ENCODE measurements around the gene CADM4.

CADM4 gene

GRCh38 chr19:43662487-43662886 is 22.8 kb upstream of the CADM4 start:
- Histone ChIP-seq H2AFZ (ENCODE audit: low read depth, low read length) (no peak overlapping the region), H3K79me1 (replicated peaks; ENCODE audit: low read length, poor library complexity, severe bottlenecking) (peaks cover 34% of the 10 kb centered on the region), H3K4me2 (ENCODE audit: low read length, poor library complexity, severe bottlenecking) (no peak overlapping the region), H3K18ac (ENCODE audit: low read depth in 1 of 2, low read length in 2 of 2) (no peak overlapping the region), H3K23ac (ENCODE audit: low read length in 2 of 2) (no peak overlapping the region), H2AK5ac (ENCODE audit: low read length, severe bottlenecking) (no peak overlapping the region), H2BK12ac (ENCODE audit: low read length in 2 of 2) (no peak overlapping the region), H4K91ac (ENCODE audit: low read length) (no peak overlapping the region), H3K4me1 (ENCODE audit: control insufficient read depth, insufficient read depth, low read depth, low read length) (peaks cover 3% of the 10 kb centered on the region), H3K9ac (ENCODE audit: low read length) (no peak overlapping the region), H3K9me3 (ENCODE audit: control insufficient read depth, low read length) (peaks cover 4% of the 10 kb centered on the region), H3K27me3 (ENCODE audit: control insufficient read depth in 1 of 2, insufficient read depth in 1 of 2, low read length in 2 of 2) (no peaks in the 10 kb centered on the region), H3K27ac (ENCODE audit: low read length, poor library complexity, severe bottlenecking) (no peak overlapping the region), H2BK120ac (ENCODE audit: low read depth, low read length) (no peak overlapping the region), H2BK5ac (ENCODE audit: low read depth, low read length, poor library complexity, severe bottlenecking) (no peak overlapping the region), H3K4ac (ENCODE audit: low read depth in 1 of 2, low read length in 2 of 2) (no peak overlapping the region), H3K4me3 (ENCODE audit: insufficient read depth in 1 of 2, low read depth in 1 of 2, low read length in 2 of 2) (no peak overlapping the region), H3K14ac (ENCODE audit: low read length in 2 of 2) (no peak overlapping the region), H3K36me3 (ENCODE audit: control insufficient read depth in 1 of 2, insufficient read depth in 2 of 2, low read depth in 1 of 2, low read length in 2 of 2) (peaks cover 68 to 96% of the 10 kb centered on the region in 2 experiments), H2BK15ac (ENCODE audit: low read depth, poor library complexity, severe bottlenecking) (no peak overlapping the region), H4K8ac (ENCODE audit: low read length) (no peak overlapping the region)
- DNase-seq: peak; percentile 34
- 96% methylated on average over 6 of the region's 6 CpGs for WGBS

- Histone ChIP-seq H3K9me3 (ENCODE audit: control insufficient read depth, low read length) (peaks cover 4% of the 10 kb centered on the region), H2AFZ (ENCODE audit: low read depth, low read length) (no peak overlapping the region), H3K18ac (ENCODE audit: low read depth in 1 of 2, low read length in 2 of 2) (no peak overlapping the region), H3K4me3 (ENCODE audit: insufficient read depth in 1 of 2, low read depth in 1 of 2, low read length in 2 of 2) (no peak overlapping the region), H3K27me3 (ENCODE audit: control insufficient read depth in 1 of 2, insufficient read depth in 1 of 2, low read length in 2 of 2) (no peaks in the 10 kb centered on the region), H3K36me3 (ENCODE audit: control insufficient read depth in 1 of 2, insufficient read depth in 2 of 2, low read depth in 1 of 2, low read length in 2 of 2) (peaks cover 72 to 95% of the 10 kb centered on the region in 2 experiments), H3K4me1 (ENCODE audit: control insufficient read depth, insufficient read depth, low read depth, low read length) (peaks cover 1% of the 10 kb centered on the region), H3K4me2 (ENCODE audit: low read length, poor library complexity, severe bottlenecking) (no peak overlapping the region), H2BK15ac (ENCODE audit: low read depth, poor library complexity, severe bottlenecking) (no peak overlapping the region), H4K91ac (ENCODE audit: low read length) (no peak overlapping the region), H3K27ac (ENCODE audit: low read length, poor library complexity, severe bottlenecking) (no peak overlapping the region), H3K23ac (ENCODE audit: low read length in 2 of 2) (no peak overlapping the region), H3K14ac (ENCODE audit: low read length in 2 of 2) (no peak overlapping the region), H2BK120ac (ENCODE audit: low read depth, low read length) (no peak overlapping the region), H2BK12ac (ENCODE audit: low read length in 2 of 2) (no peak overlapping the region), H4K8ac (ENCODE audit: low read length) (no peak overlapping the region), H2AK5ac (ENCODE audit: low read length, severe bottlenecking) (no peak overlapping the region), H3K79me1 (replicated peaks; ENCODE audit: low read length, poor library complexity, severe bottlenecking) (peaks cover 42% of the 10 kb centered on the region), H3K4ac (ENCODE audit: low read depth in 1 of 2, low read length in 2 of 2) (no peak overlapping the region), H2BK5ac (ENCODE audit: low read depth, low read length, poor library complexity, severe bottlenecking) (no peak overlapping the region), H3K9ac (ENCODE audit: low read length) (no peak overlapping the region)
- WGBS: over 99% methylated on average over 6 of the region's 6 CpGs
- DNase-seq: no peak
Observed at GRCh38 chr19:43660971-43661360, 21.3 kb upstream of the CADM4 start.

GRCh38 chr19:43660301-43660970 is 20.8 kb upstream of the CADM4 start:
- Histone ChIP-seq H2AK5ac (ENCODE audit: low read length, severe bottlenecking) (no peak overlapping the region), H3K23ac (ENCODE audit: low read length in 2 of 2) (no peak overlapping the region), H3K36me3 (ENCODE audit: control insufficient read depth in 1 of 2, insufficient read depth in 2 of 2, low read depth in 1 of 2, low read length in 2 of 2) (peaks cover 77 to 94% of the 10 kb centered on the region in 2 experiments), H3K27me3 (ENCODE audit: control insufficient read depth in 1 of 2, insufficient read depth in 1 of 2, low read length in 2 of 2) (no peaks in the 10 kb centered on the region), H3K9me3 (ENCODE audit: control insufficient read depth, low read length) (peaks cover 4% of the 10 kb centered on the region), H3K4me2 (ENCODE audit: low read length, poor library complexity, severe bottlenecking) (no peak overlapping the region), H2BK120ac (ENCODE audit: low read depth, low read length) (no peak overlapping the region), H3K18ac (ENCODE audit: low read depth in 1 of 2, low read length in 2 of 2) (no peak overlapping the region), H3K4me3 (ENCODE audit: insufficient read depth in 1 of 2, low read depth in 1 of 2, low read length in 2 of 2) (no peak overlapping the region), H3K9ac (ENCODE audit: low read length) (no peak overlapping the region), H2AFZ (ENCODE audit: low read depth, low read length) (no peak overlapping the region), H2BK15ac (ENCODE audit: low read depth, poor library complexity, severe bottlenecking) (no peak overlapping the region), H4K8ac (ENCODE audit: low read length) (no peak overlapping the region), H3K14ac (ENCODE audit: low read length in 2 of 2) (no peak overlapping the region), H4K91ac (ENCODE audit: low read length) (no peak overlapping the region), H3K4me1 (ENCODE audit: control insufficient read depth, insufficient read depth, low read depth, low read length) (no peaks in the 10 kb centered on the region), H3K4ac (ENCODE audit: low read depth in 1 of 2, low read length in 2 of 2) (no peak overlapping the region), H2BK5ac (ENCODE audit: low read depth, low read length, poor library complexity, severe bottlenecking) (no peak overlapping the region), H2BK12ac (ENCODE audit: low read length in 2 of 2) (no peak overlapping the region), H3K79me1 (replicated peaks; ENCODE audit: low read length, poor library complexity, severe bottlenecking) (peaks cover 43% of the 10 kb centered on the region), H3K27ac (ENCODE audit: low read length, poor library complexity, severe bottlenecking) (no peak overlapping the region)
- 99% methylated on average over 6 of the region's 7 CpGs for WGBS
- no peak for DNase-seq

- Histone ChIP-seq H4K91ac (ENCODE audit: low read length) (no peak overlapping the region), H3K23ac (ENCODE audit: low read length in 2 of 2) (no peak overlapping the region), H3K36me3 (ENCODE audit: control insufficient read depth in 1 of 2, insufficient read depth in 2 of 2, low read depth in 1 of 2, low read length in 2 of 2) (peaks cover 78 to 93% of the 10 kb centered on the region in 2 experiments), H3K79me1 (replicated peaks; ENCODE audit: low read length, poor library complexity, severe bottlenecking) (peaks cover 37% of the 10 kb centered on the region), H3K4me2 (ENCODE audit: low read length, poor library complexity, severe bottlenecking) (no peak overlapping the region), H3K4ac (ENCODE audit: low read depth in 1 of 2, low read length in 2 of 2) (no peak overlapping the region), H2BK5ac (ENCODE audit: low read depth, low read length, poor library complexity, severe bottlenecking) (no peak overlapping the region), H3K27ac (ENCODE audit: low read length, poor library complexity, severe bottlenecking) (no peak overlapping the region), H2BK120ac (ENCODE audit: low read depth, low read length) (no peak overlapping the region), H3K14ac (ENCODE audit: low read length in 2 of 2) (no peak overlapping the region), H3K18ac (ENCODE audit: low read depth in 1 of 2, low read length in 2 of 2) (no peak overlapping the region), H2AK5ac (ENCODE audit: low read length, severe bottlenecking) (no peak overlapping the region), H3K27me3 (ENCODE audit: control insufficient read depth in 1 of 2, insufficient read depth in 1 of 2, low read length in 2 of 2) (no peaks in the 10 kb centered on the region), H3K9ac (ENCODE audit: low read length) (no peak overlapping the region), H3K4me1 (ENCODE audit: control insufficient read depth, insufficient read depth, low read depth, low read length) (no peaks in the 10 kb centered on the region), H3K4me3 (ENCODE audit: insufficient read depth in 1 of 2, low read depth in 1 of 2, low read length in 2 of 2) (no peak overlapping the region), H2BK15ac (ENCODE audit: low read depth, poor library complexity, severe bottlenecking) (no peak overlapping the region), H2AFZ (ENCODE audit: low read depth, low read length) (no peak overlapping the region), H3K9me3 (ENCODE audit: control insufficient read depth, low read length) (peaks cover 4% of the 10 kb centered on the region), H4K8ac (ENCODE audit: low read length) (no peak overlapping the region), H2BK12ac (ENCODE audit: low read length in 2 of 2) (no peak overlapping the region)
- no peak for DNase-seq
- WGBS: 99% methylated on average over 8 of the region's 8 CpGs
Observed at GRCh38 chr19:43658494-43658893, 18.8 kb upstream of the CADM4 start.

Measured in mesenchymal stem cell (in vitro differentiated cells and primary cell).